ENCODE data around the gene CAMK2G. TPM values are rescaled to one million over a fixed set of nuclear protein-coding genes. Genes with fewer than 3 reads are reported as not detected.
"Not testable (repeated sequence)": the region's sequence is repeated elsewhere in the genome, so short reads cannot be mapped to it uniquely, and the experiment has no call there.

CAMK2G gene
- total RNA-seq (ENCODE audit: low replicate concordance) = 24.9 and 27.5 TPM in 2 replicates
- long read RNA-seq, transcript CAMK2G-203 (21 exons, 3,818 nt) = major isoform, 29 of 120 reads
- long read RNA-seq, transcript CAMK2G-204 (19 exons, 3,563 nt) = minor isoform, 6 of 120 reads
- long read RNA-seq, partial matches to known transcripts = 4 of 120 reads
- long read RNA-seq, other reads (novel, unspliced or antisense) = 77 of 120 reads

GRCh38 chr10:73874267-73875138, at the start of gene CAMK2G:
TSS of gene CAMK2G (minus strand) at chr10:73874555. CDS start at chr10:73874461, 94 bp downstream.
- Mint-ChIP-seq H3K36me3 (peaks cover 7% of the 10 kb centered on the region), H3K27me3 (no peaks in the 10 kb centered on the region), H3K9me3 (no peaks in the 10 kb centered on the region), H3K4me1 (ENCODE audit: unreplicated experiment) (peaks cover 23% of the 10 kb centered on the region), H3K27ac (peak within 1 kb of the TSS; percentile 90), H3K4me3 (peak within 1 kb of the TSS; percentile 85)
- TF ChIP-seq CTCF (conservative IDR thresholded peaks at IDR 0.05) = no peak
- no peak for DNase-seq (ENCODE audit: extremely low spot score, unreplicated experiment)

- no peak overlapping the region for H3K4me3 Mint-ChIP-seq
- DNase-seq (ENCODE audit: extremely low spot score, unreplicated experiment) = no peak
- TF ChIP-seq CTCF (conservative IDR thresholded peaks at IDR 0.05) = no peak
- no peaks in the 10 kb centered on the region for H3K36me3 Mint-ChIP-seq
- no peak overlapping the region for H3K27ac Mint-ChIP-seq
- peaks cover 20% of the 10 kb centered on the region for H3K4me1 Mint-ChIP-seq (ENCODE audit: unreplicated experiment)
- H3K9me3 Mint-ChIP-seq = no peaks in the 10 kb centered on the region
- no peaks in the 10 kb centered on the region for H3K27me3 Mint-ChIP-seq
Measured at GRCh38 chr10:73922864-73923133, 48.4 kb upstream of the CAMK2G start.

- Mint-ChIP-seq H3K27ac (no peak overlapping the region), H3K27me3 (no peaks in the 10 kb centered on the region), H3K9me3 (no peaks in the 10 kb centered on the region), H3K36me3 (no peaks in the 10 kb centered on the region), H3K4me1 (ENCODE audit: unreplicated experiment) (peaks cover 20% of the 10 kb centered on the region), H3K4me3 (no peak overlapping the region)
- TF ChIP-seq CTCF (conservative IDR thresholded peaks at IDR 0.05) = no peak
- no peak for DNase-seq (ENCODE audit: extremely low spot score, unreplicated experiment)
Measured at GRCh38 chr10:73922007-73922863, 47.9 kb upstream of the CAMK2G start.

- no peak for DNase-seq (ENCODE audit: extremely low spot score, unreplicated experiment)
- H3K27ac Mint-ChIP-seq = peak overlapping the region; percentile 92
- TF ChIP-seq CTCF (conservative IDR thresholded peaks at IDR 0.05) = no peak
- H3K4me3 Mint-ChIP-seq = peak overlapping the region; percentile 45
- H3K9me3 Mint-ChIP-seq = no peaks in the 10 kb centered on the region
- peaks cover 7% of the 10 kb centered on the region for H3K27me3 Mint-ChIP-seq
- H3K36me3 Mint-ChIP-seq = peaks cover 4% of the 10 kb centered on the region
- H3K4me1 Mint-ChIP-seq (ENCODE audit: unreplicated experiment) = peaks cover 30% of the 10 kb centered on the region
Measured at GRCh38 chr10:73920089-73920488, 45.7 kb upstream of the CAMK2G start.

GRCh38 chr10:73919481-73919880, 45.1 kb upstream of the CAMK2G start:
- not testable (repeated sequence) for H3K4me3 Mint-ChIP-seq; DNase-seq (ENCODE audit: extremely low spot score, unreplicated experiment); H3K36me3 Mint-ChIP-seq; H3K9me3 Mint-ChIP-seq
- Mint-ChIP-seq H3K4me1 (ENCODE audit: unreplicated experiment) (peaks cover 28% of the 10 kb centered on the region), H3K27me3 (peaks cover 13% of the 10 kb centered on the region), H3K27ac (peak overlapping the region; percentile 92)
